HEK293 (cell line): Measurements from ENCODE around the gene KY.

Experiments used
- CTCF ChIA-PET: fragments of 350-600 bp; formaldehyde crosslinking; extraction: SDS; loops from one replicate; lab custom pipeline; 2021; ENCODE audit warnings: antibody characterized with exemption; lab: Yijun Ruan, JAX
- POLR2A ChIA-PET: fragments of 300-600 bp; formaldehyde crosslinking; extraction: SDS; loops from one replicate; lab custom pipeline; 2020; ENCODE audit warnings: antibody characterized with exemption, inconsistent platforms; lab: Yijun Ruan, JAX
- H3K27ac ChIP-seq: fragments of 200-500 bp; sonication (Bioruptor generic); 2 replicates; pipeline ENCODE4 v1.5.1; 2014; ENCODE audit warnings: low read depth, low read length, control low read depth, inconsistent platforms; ENCODE audit errors: extremely low read depth
- H3K36me3 ChIP-seq, 2 experiments: fragments of 200-500 bp in 1 of 2; sonication (Bioruptor generic) in 1 of 2; 1 replicate in 1 of 2; 2 replicates in 1 of 2; pipeline ENCODE4 v1.5.1; 2014 to 2017; ENCODE audit warnings: inconsistent platforms in 2 of 2, low read length in 2 of 2; ENCODE audit not compliant: control insufficient read depth in 2 of 2, insufficient read depth in 1 of 2
- H3K4me1 ChIP-seq: fragments of 200-500 bp; sonication (Bioruptor generic); 2 replicates; pipeline ENCODE4 v1.5.1; 2014; ENCODE audit warnings: mild to moderate bottlenecking, low read length, inconsistent platforms; ENCODE audit not compliant: control insufficient read depth, insufficient read depth
- H3K4me3 ChIP-seq: 2 replicates; pipeline ENCODE4 v1.5.1; 2011; ENCODE audit warnings: low read depth, mild to moderate bottlenecking, control low read depth, low read length, moderate library complexity
- H3K9me3 ChIP-seq: fragments of 200-500 bp; sonication (Bioruptor generic); 2 replicates; pipeline ENCODE4 v1.5.1; 2014; ENCODE audit warnings: low read depth, low read length, inconsistent platforms; ENCODE audit not compliant: control insufficient read depth, insufficient read depth
- BCL11A ChIP-seq: fragments of 450-650 bp; formaldehyde crosslinking; IDR thresholded peaks from 2 replicates; pipeline ENCODE4 v1.5.1; 2016; ENCODE audit warnings: low read depth, missing biosample characterization, missing genetic modification characterization
- GLIS2 ChIP-seq: fragments of 450-650 bp; formaldehyde crosslinking; IDR thresholded peaks from 2 replicates; pipeline ENCODE4 v1.5.1; 2016; ENCODE audit warnings: missing biosample characterization, missing genetic modification characterization
- TRIM28 ChIP-seq: IDR thresholded peaks from 2 replicates; pipeline ENCODE4 v1.6.1; 2011; ENCODE audit warnings: low read length, control low read depth, borderline replicate concordance
- ZBTB21 ChIP-seq: fragments of 450-650 bp; formaldehyde crosslinking; IDR thresholded peaks from 2 replicates; pipeline ENCODE4 v1.5.1; 2017; ENCODE audit warnings: missing biosample characterization, missing genetic modification characterization
- ZEB2 ChIP-seq: fragments of 450-650 bp; formaldehyde crosslinking; IDR thresholded peaks from 2 replicates; pipeline ENCODE4 v1.5.1; 2016; ENCODE audit warnings: missing biosample characterization, missing genetic modification characterization
- ZNF112 ChIP-seq: fragments of 450-650 bp; formaldehyde crosslinking; IDR thresholded peaks from 2 replicates; pipeline ENCODE4 v1.5.0; 2017; ENCODE audit warnings: missing biosample characterization, missing genetic modification characterization
- ZNF121 ChIP-seq: fragments of 450-650 bp; formaldehyde crosslinking; IDR thresholded peaks from 2 replicates; pipeline ENCODE4 v1.5.1; 2016; ENCODE audit warnings: missing biosample characterization, missing genetic modification characterization
- ZNF157 ChIP-seq: fragments of 450-650 bp; formaldehyde crosslinking; IDR thresholded peaks from 2 replicates; pipeline ENCODE4 v1.5.1; 2016; ENCODE audit warnings: missing biosample characterization, missing genetic modification characterization
- ZNF223 ChIP-seq: fragments of 450-650 bp; formaldehyde crosslinking; IDR thresholded peaks from 2 replicates; pipeline ENCODE4 v1.5.1; 2016; ENCODE audit warnings: missing biosample characterization, missing genetic modification characterization
- ZNF239 ChIP-seq: fragments of 450-650 bp; formaldehyde crosslinking; IDR thresholded peaks from 2 replicates; pipeline ENCODE4 v1.5.1; 2016; ENCODE audit warnings: missing biosample characterization, missing genetic modification characterization
- ZNF266 ChIP-seq: fragments of 450-650 bp; formaldehyde crosslinking; IDR thresholded peaks from 2 replicates; pipeline ENCODE4 v1.5.1; 2016; ENCODE audit warnings: missing biosample characterization, missing genetic modification characterization, low read depth
- ZNF404 ChIP-seq: fragments of 450-650 bp; formaldehyde crosslinking; IDR thresholded peaks from 2 replicates; pipeline ENCODE4 v1.5.1; 2017; ENCODE audit warnings: missing biosample characterization, missing genetic modification characterization
- ZNF501 ChIP-seq: fragments of 450-650 bp; formaldehyde crosslinking; IDR thresholded peaks from 2 replicates; pipeline ENCODE4 v1.5.1; 2016; ENCODE audit warnings: missing biosample characterization, missing genetic modification characterization
- ZNF549 ChIP-seq: fragments of 450-650 bp; IDR thresholded peaks from 2 replicates; pipeline ENCODE4 v1.5.1; 2018; ENCODE audit warnings: missing biosample characterization, missing genetic modification characterization, mild to moderate bottlenecking, inconsistent platforms, moderate library complexity
- ZNF624 ChIP-seq: fragments of 450-650 bp; formaldehyde crosslinking; IDR thresholded peaks from 2 replicates; pipeline ENCODE4 v1.5.1; 2017; ENCODE audit warnings: missing biosample characterization, missing genetic modification characterization
- ZNF629 ChIP-seq: fragments of 450-650 bp; formaldehyde crosslinking; IDR thresholded peaks from 2 replicates; pipeline ENCODE4 v1.5.1; 2017; ENCODE audit warnings: missing biosample characterization, missing genetic modification characterization
- ZNF658 ChIP-seq: fragments of 450-650 bp; formaldehyde crosslinking; IDR thresholded peaks from 2 replicates; pipeline ENCODE4; 2016; ENCODE audit warnings: missing biosample characterization, missing genetic modification characterization
- ZNF660 ChIP-seq: fragments of 450-650 bp; IDR thresholded peaks from 2 replicates; pipeline ENCODE4 v1.5.1; 2018; ENCODE audit warnings: missing biosample characterization, mild to moderate bottlenecking, missing genetic modification characterization
- ZNF677 ChIP-seq: fragments of 450-650 bp; IDR thresholded peaks from 2 replicates; pipeline ENCODE4 v1.5.0; 2018; ENCODE audit warnings: missing biosample characterization, mild to moderate bottlenecking, missing genetic modification characterization, moderate library complexity
- ZNF701 ChIP-seq: fragments of 450-650 bp; formaldehyde crosslinking; IDR thresholded peaks from 2 replicates; pipeline ENCODE4 v1.5.1; 2016; ENCODE audit warnings: missing biosample characterization, missing genetic modification characterization
- ZNF747 ChIP-seq: fragments of 450-650 bp; formaldehyde crosslinking; IDR thresholded peaks from 2 replicates; pipeline ENCODE4 v1.5.1; 2016; ENCODE audit warnings: missing biosample characterization, missing genetic modification characterization
- ZNF785 ChIP-seq: fragments of 450-650 bp; formaldehyde crosslinking; IDR thresholded peaks from 2 replicates; pipeline ENCODE4 v1.5.1; 2016; ENCODE audit warnings: missing biosample characterization, missing genetic modification characterization
- ZNF843 ChIP-seq: fragments of 450-650 bp; formaldehyde crosslinking; IDR thresholded peaks from 2 replicates; pipeline ENCODE4 v1.5.1; 2016; ENCODE audit warnings: missing biosample characterization, missing genetic modification characterization
- ZSCAN16 ChIP-seq: fragments of 450-650 bp; formaldehyde crosslinking; IDR thresholded peaks from 2 replicates; pipeline ENCODE4 v1.5.1; 2016; ENCODE audit warnings: missing biosample characterization, missing genetic modification characterization
- ZSCAN23 ChIP-seq: fragments of 450-650 bp; formaldehyde crosslinking; IDR thresholded peaks from 2 replicates; pipeline ENCODE4 v1.5.1; 2016; ENCODE audit warnings: missing biosample characterization, missing genetic modification characterization
- TF ChIP-seq, protein P1 (sequence below): fragments of 450-650 bp; formaldehyde crosslinking; IDR thresholded peaks from 2 replicates; pipeline ENCODE4 v1.5.1; 2016; ENCODE audit warnings: missing biosample characterization, missing genetic modification characterization
- TF ChIP-seq, protein P2 (sequence below): fragments of 450-650 bp; formaldehyde crosslinking; IDR thresholded peaks from 2 replicates; pipeline ENCODE4 v1.5.1; 2017; ENCODE audit warnings: missing biosample characterization, missing genetic modification characterization
- TF ChIP-seq, protein P3 (sequence below): fragments of 450-650 bp; formaldehyde crosslinking; IDR thresholded peaks from 2 replicates; pipeline ENCODE4 v1.5.1; 2016; ENCODE audit warnings: missing biosample characterization, missing genetic modification characterization

Gene KY

DNA sequence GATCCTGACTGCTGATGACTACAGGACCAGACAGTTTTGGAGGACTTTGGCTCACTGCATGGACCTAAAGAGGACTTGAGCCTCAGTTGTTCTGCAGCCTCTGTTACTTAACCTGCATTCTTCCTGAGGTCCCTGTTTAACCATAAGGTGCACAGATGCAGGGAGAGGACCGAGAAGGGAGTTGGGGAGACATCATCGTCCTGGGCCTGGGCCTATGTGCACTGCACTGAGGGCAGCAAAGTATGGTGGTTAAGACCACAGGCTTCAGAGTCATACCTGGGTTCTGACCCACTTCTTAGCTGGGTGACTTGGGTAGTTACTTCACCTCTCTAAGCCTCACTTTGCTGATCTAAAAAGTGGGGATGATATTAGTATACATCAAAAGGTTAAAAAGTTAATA is 21.9 kb downstream of the KY start:
- TF ChIP-seq ZNF629 (no peak), ZNF404 (tag by site-specific recombination) (no peak), ZNF677 (tag by site-specific recombination) (no peak)
- POLR2A ChIA-PET = no interaction called here
- CTCF ChIA-PET = no interaction called here
- no peaks in the 10 kb centered on the region for H3K36me3 ChIP-seq
- no peak overlapping the region for H3K27ac ChIP-seq
- H3K4me3 ChIP-seq = no peak overlapping the region
- no peaks in the 10 kb centered on the region for H3K4me1 ChIP-seq
- H3K9me3 ChIP-seq = no peaks in the 10 kb centered on the region

DNA sequence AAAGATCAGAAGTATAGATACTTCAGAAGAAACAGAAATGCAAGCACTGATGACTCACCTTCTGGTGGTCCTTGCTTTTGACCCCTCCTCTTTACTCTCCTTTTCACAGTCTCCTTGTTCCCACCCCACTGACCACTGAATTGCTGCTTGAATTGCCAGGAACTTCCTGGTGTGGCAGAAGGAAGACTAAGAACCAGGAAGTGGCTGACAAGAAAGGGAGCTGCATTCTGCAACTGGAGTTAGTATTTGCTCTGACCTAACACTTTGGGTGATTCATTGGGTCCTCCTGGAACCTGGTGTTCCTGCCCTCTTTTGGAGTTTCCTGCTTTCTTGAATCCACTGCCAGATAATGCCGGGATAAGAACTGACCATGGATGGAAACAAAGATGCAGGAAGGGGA is 23.0 kb downstream of the KY start:
- H3K36me3 ChIP-seq = no peaks in the 10 kb centered on the region
- no peaks in the 10 kb centered on the region for H3K4me1 ChIP-seq
- no peak overlapping the region for H3K4me3 ChIP-seq
- H3K9me3 ChIP-seq = no peaks in the 10 kb centered on the region
- no peak overlapping the region for H3K27ac ChIP-seq
- no peak for TF ChIP-seq TRIM28
- no peak for TF ChIP-seq ZNF701
- TF ChIP-seq ZNF658 (tag by site-specific recombination) = no peak
- TF ChIP-seq ZNF660 (tag by site-specific recombination) = no peak
- TF ChIP-seq, protein P1, sequence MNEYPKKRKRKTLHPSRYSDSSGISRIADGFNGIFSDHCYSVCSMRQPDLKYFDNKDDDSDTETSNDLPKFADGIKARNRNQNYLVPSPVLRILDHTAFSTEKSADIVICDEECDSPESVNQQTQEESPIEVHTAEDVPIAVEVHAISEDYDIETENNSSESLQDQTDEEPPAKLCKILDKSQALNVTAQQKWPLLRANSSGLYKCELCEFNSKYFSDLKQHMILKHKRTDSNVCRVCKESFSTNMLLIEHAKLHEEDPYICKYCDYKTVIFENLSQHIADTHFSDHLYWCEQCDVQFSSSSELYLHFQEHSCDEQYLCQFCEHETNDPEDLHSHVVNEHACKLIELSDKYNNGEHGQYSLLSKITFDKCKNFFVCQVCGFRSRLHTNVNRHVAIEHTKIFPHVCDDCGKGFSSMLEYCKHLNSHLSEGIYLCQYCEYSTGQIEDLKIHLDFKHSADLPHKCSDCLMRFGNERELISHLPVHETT (tag by site-specific recombination) = no peak
- TF ChIP-seq ZNF121 (tag by site-specific recombination) = no peak
- no peak for TF ChIP-seq ZNF747 (tag by site-specific recombination)
- no peak for TF ChIP-seq ZNF266 (tag by site-specific recombination)
- no peak for TF ChIP-seq ZSCAN23 (tag by site-specific recombination)
- TF ChIP-seq ZSCAN16 = no peak
- TF ChIP-seq ZNF501 (tag by site-specific recombination) = no peak
- TF ChIP-seq ZNF624 (tag by site-specific recombination) = no peak
- TF ChIP-seq, protein P2, sequence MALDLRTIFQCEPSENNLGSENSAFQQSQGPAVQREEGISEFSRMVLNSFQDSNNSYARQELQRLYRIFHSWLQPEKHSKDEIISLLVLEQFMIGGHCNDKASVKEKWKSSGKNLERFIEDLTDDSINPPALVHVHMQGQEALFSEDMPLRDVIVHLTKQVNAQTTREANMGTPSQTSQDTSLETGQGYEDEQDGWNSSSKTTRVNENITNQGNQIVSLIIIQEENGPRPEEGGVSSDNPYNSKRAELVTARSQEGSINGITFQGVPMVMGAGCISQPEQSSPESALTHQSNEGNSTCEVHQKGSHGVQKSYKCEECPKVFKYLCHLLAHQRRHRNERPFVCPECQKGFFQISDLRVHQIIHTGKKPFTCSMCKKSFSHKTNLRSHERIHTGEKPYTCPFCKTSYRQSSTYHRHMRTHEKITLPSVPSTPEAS (tag by site-specific recombination) = no peak
- no peak for TF ChIP-seq ZNF157 (tag by site-specific recombination)
- ChIA-PET CTCF (interaction anchor here (0.7 kb wide), 1 partner anchor 28 kb away, joined by 3 read pairs; no protein-coding TSS in a partner anchor), POLR2A (no interaction called here)

DNA sequence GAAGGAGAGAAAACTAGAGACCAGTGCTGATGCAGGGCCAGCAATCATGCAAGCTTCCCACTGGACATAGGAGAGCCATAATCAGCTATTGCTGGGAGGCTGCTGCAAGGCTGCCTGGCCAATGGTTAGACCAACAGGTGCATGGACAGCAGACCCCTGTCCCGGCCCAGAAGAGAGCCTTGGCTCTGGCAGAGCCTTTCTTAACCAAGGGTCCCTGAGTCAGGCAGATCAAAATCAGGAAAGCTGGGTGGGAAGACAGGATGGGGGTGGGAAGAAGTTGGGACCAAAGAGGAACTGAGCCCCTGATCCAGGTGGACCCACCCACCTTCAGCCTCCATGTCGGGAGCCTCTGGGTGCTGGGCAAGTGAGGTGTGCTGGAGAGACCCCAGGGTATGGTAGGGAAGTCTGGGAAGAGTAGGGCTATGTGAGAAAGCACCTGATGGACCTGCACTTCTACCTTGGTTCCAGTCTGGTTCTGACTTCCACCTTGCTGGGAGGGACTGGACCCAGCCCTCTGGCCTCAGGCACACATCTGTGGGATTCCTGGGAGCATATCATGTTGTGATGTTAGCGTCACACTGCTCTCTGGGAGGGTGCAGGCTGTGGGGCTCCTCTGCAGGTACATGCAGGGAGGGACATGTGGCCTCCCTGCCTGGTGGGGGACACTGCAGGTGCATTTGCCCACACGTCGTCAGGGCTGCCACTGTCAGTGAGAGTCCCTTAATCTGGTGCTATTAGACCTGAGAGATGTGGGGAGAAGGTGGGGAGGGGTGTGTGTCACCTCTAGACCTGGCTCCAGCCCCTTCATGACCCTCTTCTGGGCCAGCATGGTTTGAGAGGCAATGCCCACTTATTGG is 24.7 kb downstream of the KY start:
- no peak overlapping the region for H3K4me3 ChIP-seq
- no peak overlapping the region for H3K27ac ChIP-seq
- POLR2A ChIA-PET = no interaction called here
- CTCF ChIA-PET = interaction anchor here (0.5 kb wide), 1 partner anchor 955 kb away, joined by 3 read pairs; no protein-coding TSS in a partner anchor
- H3K4me1 ChIP-seq = no peaks in the 10 kb centered on the region
- H3K9me3 ChIP-seq = no peaks in the 10 kb centered on the region
- no peaks in the 10 kb centered on the region for H3K36me3 ChIP-seq
- no peak for TF ChIP-seq ZNF747 (tag by site-specific recombination)
- TF ChIP-seq ZEB2 (tag by site-specific recombination) = no peak
- TF ChIP-seq TRIM28 = no peak
- no peak for TF ChIP-seq BCL11A (tag by site-specific recombination)
- no peak for TF ChIP-seq GLIS2 (tag by site-specific recombination)
- TF ChIP-seq ZNF239 = no peak
- TF ChIP-seq, protein P3, sequence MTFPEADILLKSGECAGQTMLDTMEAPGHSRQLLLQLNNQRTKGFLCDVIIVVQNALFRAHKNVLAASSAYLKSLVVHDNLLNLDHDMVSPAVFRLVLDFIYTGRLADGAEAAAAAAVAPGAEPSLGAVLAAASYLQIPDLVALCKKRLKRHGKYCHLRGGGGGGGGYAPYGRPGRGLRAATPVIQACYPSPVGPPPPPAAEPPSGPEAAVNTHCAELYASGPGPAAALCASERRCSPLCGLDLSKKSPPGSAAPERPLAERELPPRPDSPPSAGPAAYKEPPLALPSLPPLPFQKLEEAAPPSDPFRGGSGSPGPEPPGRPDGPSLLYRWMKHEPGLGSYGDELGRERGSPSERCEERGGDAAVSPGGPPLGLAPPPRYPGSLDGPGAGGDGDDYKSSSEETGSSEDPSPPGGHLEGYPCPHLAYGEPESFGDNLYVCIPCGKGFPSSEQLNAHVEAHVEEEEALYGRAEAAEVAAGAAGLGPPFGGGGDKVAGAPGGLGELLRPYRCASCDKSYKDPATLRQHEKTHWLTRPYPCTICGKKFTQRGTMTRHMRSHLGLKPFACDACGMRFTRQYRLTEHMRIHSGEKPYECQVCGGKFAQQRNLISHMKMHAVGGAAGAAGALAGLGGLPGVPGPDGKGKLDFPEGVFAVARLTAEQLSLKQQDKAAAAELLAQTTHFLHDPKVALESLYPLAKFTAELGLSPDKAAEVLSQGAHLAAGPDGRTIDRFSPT (tag by site-specific recombination) = no peak
- TF ChIP-seq ZBTB21 (tag by site-specific recombination) = no peak
- TF ChIP-seq ZNF112 (tag by site-specific recombination) = no peak
- TF ChIP-seq ZNF549 (tag by site-specific recombination) = no peak
- TF ChIP-seq ZNF223 (tag by site-specific recombination) = no peak
- TF ChIP-seq, protein P2 (tag by site-specific recombination) = no peak
- TF ChIP-seq ZNF843 = no peak
- no peak for TF ChIP-seq ZNF785 (tag by site-specific recombination)
